AG09319 (cell line): ENCODE results near the gene CCR5.

Experiments used
- DNase-seq: peaks from one replicate; pipeline ENCODE4 v3.0.0-alpha.2; 2010; ENCODE audit warnings: low read depth; ENCODE audit errors: extremely low read depth
- CTCF ChIP-seq: IDR thresholded peaks from 2 replicates; pipeline ENCODE4 v1.5.1; 2011; ENCODE audit warnings: low read depth, mild to moderate bottlenecking, inconsistent platforms, low read length, moderate library complexity

Gene CCR5

GRCh38 chr3:46359733-46360493, 10.8 kb upstream of the CCR5 start:
- no peak for TF ChIP-seq CTCF
- peak; percentile 15 for DNase-seq

GRCh38 chr3:46360907-46361306, 9.8 kb upstream of the CCR5 start:
- DNase-seq: no peak
- no peak for TF ChIP-seq CTCF

- no peak for TF ChIP-seq CTCF
- no peak for DNase-seq
These were observed 9.1 kb upstream of the CCR5 start for GRCh38 chr3:46361408-46362283.

GRCh38 chr3:46365041-46365440, 5.7 kb upstream of the CCR5 start:
- no peak for DNase-seq
- TF ChIP-seq CTCF: no peak

GRCh38 chr3:46365737-46366524, 4.8 kb upstream of the CCR5 start:
- TF ChIP-seq CTCF: no peak
- DNase-seq: no peak

- no peak for DNase-seq
- no peak for TF ChIP-seq CTCF
These were observed 2.9 kb upstream of the CCR5 start for GRCh38 chr3:46367811-46368210.

- TF ChIP-seq CTCF: no peak
- no peak for DNase-seq
These were observed 2.2 kb upstream of the CCR5 start for GRCh38 chr3:46368569-46368968.
